Tibial nerve (tissue), 4 donors: ENCODE data around the gene NFKBIA.

Source experiments
- EP300 ChIP-seq, 2 donors: sonication (generic); formaldehyde crosslinking; IDR thresholded peaks; one replicate each; pipeline ENCODE4 v1.6.1; 2017; ENCODE audit warnings: antibody characterized with exemption in 2 of 2, mild to moderate bottlenecking in 1 of 2
- POLR2A ChIP-seq, 2 donors: fragments of 450-650 bp; IDR thresholded peaks; one replicate each; pipeline ENCODE4 v1.6.1; 2017; ENCODE audit warnings: antibody characterized with exemption in 2 of 2, mild to moderate bottlenecking in 2 of 2, moderate library complexity in 2 of 2
- TF ChIP-seq, protein P1 (sequence below), 5 experiments: fragments of 200-600 bp in 3 of 5; fragments of 450-650 bp in 2 of 5; sonication (generic) in 3 of 5; IDR thresholded peaks; one replicate each; pipeline ENCODE4 v1.5.1; 2016 to 2019; ENCODE audit warnings: antibody characterized with exemption in 5 of 5, mild to moderate bottlenecking in 3 of 5, moderate library complexity in 2 of 5

GRCh38 chr14:35375558-35376025 lies 29.0 kb downstream of the NFKBIA start:
- TF ChIP-seq EP300 (IDR thresholded peaks at IDR 0.05), result no peak
- TF ChIP-seq, protein P1, sequence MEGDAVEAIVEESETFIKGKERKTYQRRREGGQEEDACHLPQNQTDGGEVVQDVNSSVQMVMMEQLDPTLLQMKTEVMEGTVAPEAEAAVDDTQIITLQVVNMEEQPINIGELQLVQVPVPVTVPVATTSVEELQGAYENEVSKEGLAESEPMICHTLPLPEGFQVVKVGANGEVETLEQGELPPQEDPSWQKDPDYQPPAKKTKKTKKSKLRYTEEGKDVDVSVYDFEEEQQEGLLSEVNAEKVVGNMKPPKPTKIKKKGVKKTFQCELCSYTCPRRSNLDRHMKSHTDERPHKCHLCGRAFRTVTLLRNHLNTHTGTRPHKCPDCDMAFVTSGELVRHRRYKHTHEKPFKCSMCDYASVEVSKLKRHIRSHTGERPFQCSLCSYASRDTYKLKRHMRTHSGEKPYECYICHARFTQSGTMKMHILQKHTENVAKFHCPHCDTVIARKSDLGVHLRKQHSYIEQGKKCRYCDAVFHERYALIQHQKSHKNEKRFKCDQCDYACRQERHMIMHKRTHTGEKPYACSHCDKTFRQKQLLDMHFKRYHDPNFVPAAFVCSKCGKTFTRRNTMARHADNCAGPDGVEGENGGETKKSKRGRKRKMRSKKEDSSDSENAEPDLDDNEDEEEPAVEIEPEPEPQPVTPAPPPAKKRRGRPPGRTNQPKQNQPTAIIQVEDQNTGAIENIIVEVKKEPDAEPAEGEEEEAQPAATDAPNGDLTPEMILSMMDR (IDR thresholded peaks at IDR 0.05), result no peak
- no peak for TF ChIP-seq POLR2A (IDR thresholded peaks at IDR 0.05)
